HG03378 (cell line): Measurements from ENCODE around the gene RANBP6.

Experiments
- ATAC-seq: cut with Tn5 transposase; IDR thresholded peaks from one replicate; pipeline ENCODE4 v1.9.1; 2021; ENCODE audit warnings: mild to moderate bottlenecking, moderate library complexity; ENCODE audit not compliant: unreplicated experiment

Gene RANBP6

GRCh38 chr9:6007770-6008168 lies 7.7 kb downstream of the RANBP6 start:
- peak; percentile 2 for ATAC-seq

- peak; percentile 63 for ATAC-seq
Observed at GRCh38 chr9:6007058-6007769, 8.2 kb downstream of the RANBP6 start.

GRCh38 chr9:6006749-6007057 lies 8.7 kb downstream of the RANBP6 start:
- no peak for ATAC-seq

DNA sequence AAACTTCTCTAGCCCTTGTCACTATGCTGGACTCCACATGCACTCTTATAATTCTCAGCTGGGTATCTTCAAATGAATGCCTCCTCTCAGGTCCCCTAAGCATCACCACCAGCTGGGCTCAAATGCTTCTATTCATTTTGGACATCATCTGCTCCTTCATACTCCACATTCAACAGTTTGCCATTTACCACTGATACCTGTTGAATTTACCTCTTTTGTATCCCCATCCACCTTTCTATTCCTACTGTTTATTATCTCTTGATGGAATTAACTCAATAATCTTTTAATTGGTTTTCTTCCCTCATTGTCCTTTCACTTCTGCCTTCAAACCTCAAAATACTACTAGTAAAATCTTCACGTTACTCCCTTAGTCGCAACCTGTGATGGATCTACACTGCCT lies 14.5 kb downstream of the RANBP6 start:
- no peak for ATAC-seq

DNA sequence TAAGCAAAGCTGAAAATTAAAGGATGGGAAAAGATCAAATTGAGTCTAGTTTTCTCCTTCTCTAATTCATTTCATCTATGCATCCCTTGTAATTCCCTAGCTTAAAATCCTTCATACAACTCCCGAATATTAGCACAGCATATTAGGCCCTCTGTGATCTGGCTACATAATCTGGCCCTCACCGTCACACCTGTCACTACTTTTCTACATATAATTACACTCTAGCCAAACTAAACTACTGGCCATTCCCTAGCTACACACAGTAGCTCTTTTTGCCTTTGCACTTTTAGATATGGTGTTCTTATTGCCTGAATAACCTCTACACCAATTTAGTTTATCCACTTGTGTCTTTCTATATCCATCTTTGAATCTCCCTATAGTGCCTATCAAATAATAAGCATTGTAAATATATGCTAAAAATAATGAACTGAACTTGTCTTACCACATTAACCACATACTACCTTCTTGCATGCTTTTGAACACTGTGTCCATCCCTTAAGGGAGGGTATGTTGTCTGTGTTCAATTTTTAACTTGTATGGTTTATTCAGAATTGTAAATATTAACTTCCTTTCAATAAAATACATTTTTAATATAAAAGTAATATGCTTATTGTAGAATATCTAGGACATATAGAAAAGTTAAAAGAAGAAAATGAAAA lies 15.9 kb downstream of the RANBP6 start:
- no peak for ATAC-seq

GRCh38 chr9:5994493-5994892 lies 20.9 kb downstream of the RANBP6 start:
- no peak for ATAC-seq

DNA sequence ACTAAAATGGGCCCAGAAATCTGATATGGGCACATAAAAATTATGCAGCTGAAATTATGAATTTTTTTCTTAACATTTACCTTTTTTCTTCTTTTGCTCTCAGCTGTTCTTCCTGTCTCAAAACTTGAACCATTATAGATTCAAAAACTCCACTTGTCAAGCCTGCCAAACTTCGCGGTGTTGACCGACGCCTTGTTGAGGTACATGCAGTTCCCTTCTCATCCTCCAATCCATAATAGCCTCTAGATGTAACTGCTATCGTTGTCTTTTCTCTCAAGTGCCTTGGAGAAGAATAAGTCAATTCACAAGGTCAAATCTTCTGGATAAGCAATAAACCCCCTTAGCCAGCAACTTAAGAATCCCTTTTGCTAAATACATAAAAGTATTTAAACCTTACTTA lies 27.2 kb downstream of the RANBP6 start:
- no peak for ATAC-seq

GRCh38 chr9:5983042-5983441 lies 32.4 kb downstream of the RANBP6 start:
- no peak for ATAC-seq

GRCh38 chr9:5982317-5982716 lies 33.1 kb downstream of the RANBP6 start:
- ATAC-seq: no peak

DNA sequence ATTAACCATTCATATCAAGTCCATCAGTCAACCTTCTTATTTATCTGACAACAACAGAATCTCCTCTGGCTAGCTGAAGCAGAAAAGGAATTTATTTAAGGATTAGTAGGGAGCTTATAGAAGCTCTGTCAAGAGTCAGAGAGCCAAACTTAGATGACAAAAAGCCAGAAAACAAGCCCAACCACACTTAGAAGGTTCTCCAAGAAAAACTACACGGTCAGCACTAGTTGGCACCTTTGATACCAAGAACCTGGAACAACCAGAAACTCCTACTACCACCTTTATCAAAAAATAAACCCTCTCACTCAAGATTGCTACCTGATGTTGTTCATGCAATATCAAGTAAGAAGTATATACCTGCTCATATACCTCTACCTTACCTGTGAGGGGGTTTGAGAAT lies 36.9 kb downstream of the RANBP6 start:
- no peak for ATAC-seq

DNA sequence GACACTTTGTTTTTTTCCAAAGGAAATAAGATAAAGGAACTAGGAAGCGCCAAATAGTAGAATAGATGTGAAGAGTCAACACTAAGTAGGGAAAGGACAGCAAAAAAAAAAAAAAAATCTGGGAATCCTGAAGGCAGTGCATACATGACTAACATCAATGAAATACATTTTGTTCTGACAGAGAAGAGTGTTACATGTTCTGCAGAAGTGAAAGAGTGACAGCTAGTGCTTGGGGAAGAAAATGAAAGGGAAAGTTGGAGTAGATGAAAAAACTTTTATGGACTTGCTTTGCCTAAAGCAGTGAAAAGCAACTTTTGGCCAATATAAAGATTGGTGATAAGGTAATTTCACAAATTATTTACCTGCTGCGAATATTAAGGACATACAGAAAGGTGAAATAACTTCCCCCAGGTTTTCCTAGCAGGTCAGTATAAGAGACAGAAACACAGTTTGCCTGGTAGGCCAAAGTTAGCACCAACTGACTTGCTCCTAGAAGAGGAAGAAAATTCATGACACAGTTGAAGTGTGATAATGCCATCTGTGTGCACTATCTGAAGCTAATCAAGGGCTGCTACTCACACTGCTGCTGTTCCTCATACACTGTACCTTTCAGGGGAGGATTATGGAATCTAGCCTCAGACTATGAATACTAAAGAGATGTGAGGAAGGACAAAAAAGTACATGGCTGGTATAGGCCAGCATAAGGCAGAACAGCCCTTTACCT lies 38.6 kb downstream of the RANBP6 start:
- ATAC-seq: peak; percentile 59

- no peak for ATAC-seq
Observed at GRCh38 chr9:5971740-5972139, 43.7 kb downstream of the RANBP6 start.
